ENCODE data around the gene RPSA.
"Not testable (repeated sequence)": the region's sequence is repeated elsewhere in the genome, so short reads cannot be mapped to it uniquely, and the experiment has no call there.

The RPSA gene

GRCh38 chr3:39448506-39449233 is 42.1 kb downstream of the RPSA start:
- Mint-ChIP-seq H3K4me3 (no peak overlapping the region), H3K27ac (no peak overlapping the region), H3K4me1 (no peaks in the 10 kb centered on the region), H3K36me3 (no peaks in the 10 kb centered on the region), H3K9me3 (no peaks in the 10 kb centered on the region)
- ATAC-seq: no peak
- no peak for DNase-seq (ENCODE audit: low spot score in 2 of 2)

- Mint-ChIP-seq H3K4me1 (no peaks in the 10 kb centered on the region), H3K4me3 (no peak overlapping the region), H3K27ac (no peak overlapping the region), H3K36me3 (no peaks in the 10 kb centered on the region), H3K9me3 (no peaks in the 10 kb centered on the region)
- ATAC-seq (no peak), DNase-seq (ENCODE audit: low spot score in 2 of 2) (no peak)
Observed at GRCh38 chr3:39449796-39450195, 43.3 kb downstream of the RPSA start.

GRCh38 chr3:39453134-39453533 is 46.6 kb downstream of the RPSA start:
- Mint-ChIP-seq H3K27ac (no peak overlapping the region), H3K9me3 (no peaks in the 10 kb centered on the region), H3K4me1 (no peaks in the 10 kb centered on the region), H3K36me3 (no peaks in the 10 kb centered on the region), H3K4me3 (no peak overlapping the region)
- DNase-seq (ENCODE audit: low spot score in 2 of 2) (no peak), ATAC-seq (no peak)

GRCh38 chr3:39453872-39454271 is 47.4 kb downstream of the RPSA start:
- H3K4me3 Mint-ChIP-seq; ATAC-seq; H3K27ac Mint-ChIP-seq; H3K9me3 Mint-ChIP-seq; H3K36me3 Mint-ChIP-seq; H3K4me1 Mint-ChIP-seq; DNase-seq (ENCODE audit: low spot score in 2 of 2): not testable (repeated sequence)

- Mint-ChIP-seq H3K4me1 (no peaks in the 10 kb centered on the region), H3K27ac (no peak overlapping the region), H3K36me3 (no peaks in the 10 kb centered on the region), H3K4me3 (no peak overlapping the region), H3K9me3 (no peaks in the 10 kb centered on the region)
- ATAC-seq (no peak), DNase-seq (ENCODE audit: low spot score in 2 of 2) (no peak)
Observed at GRCh38 chr3:39454591-39455217, 48.2 kb downstream of the RPSA start.

GRCh38 chr3:39456159-39456558 is 49.6 kb downstream of the RPSA start:
- Mint-ChIP-seq H3K9me3 (no peaks in the 10 kb centered on the region), H3K27ac (no peak overlapping the region)
- DNase-seq (ENCODE audit: low spot score in 2 of 2): no peak

GRCh38 chr3:39457361-39457760 is 50.8 kb downstream of the RPSA start:
- H3K4me3 Mint-ChIP-seq: no peak overlapping the region

More at GRCh38 chr3:39456159-39456558, 49.6 kb downstream of the RPSA start:
- Mint-ChIP-seq H3K4me3 (no peak overlapping the region), H3K4me1 (no peaks in the 10 kb centered on the region), H3K36me3 (no peaks in the 10 kb centered on the region)
- ATAC-seq: no peak

GRCh38 chr3:39458579-39458978 is 52.1 kb downstream of the RPSA start:
- DNase-seq (ENCODE audit: low spot score in 2 of 2); H3K4me1 Mint-ChIP-seq; ATAC-seq; H3K36me3 Mint-ChIP-seq; H3K9me3 Mint-ChIP-seq; H3K4me3 Mint-ChIP-seq; H3K27ac Mint-ChIP-seq: not testable (repeated sequence)

More at GRCh38 chr3:39457361-39457760, 50.8 kb downstream of the RPSA start:
- H3K27ac Mint-ChIP-seq: no peak overlapping the region
- ATAC-seq (no peak), DNase-seq (ENCODE audit: low spot score in 2 of 2) (no peak)
- no peaks in the 10 kb centered on the region for H3K9me3 Mint-ChIP-seq
- H3K4me1 Mint-ChIP-seq: no peaks in the 10 kb centered on the region
- H3K36me3 Mint-ChIP-seq: no peaks in the 10 kb centered on the region

GRCh38 chr3:39460677-39461076 is 54.2 kb downstream of the RPSA start:
- Mint-ChIP-seq H3K4me1 (no peaks in the 10 kb centered on the region), H3K36me3 (no peaks in the 10 kb centered on the region), H3K4me3 (no peak overlapping the region), H3K9me3 (no peaks in the 10 kb centered on the region), H3K27ac (no peak overlapping the region)
- DNase-seq (ENCODE audit: low spot score in 2 of 2) (no peak), ATAC-seq (no peak)

All from stimulated activated effector memory CD8-positive, alpha-beta T cell treated with anti-CD3 and anti-CD28 coated beads, Interleukin-12 subunit alpha, Interleukin-12 subunit beta, amount 100 ng/mL, for 72 hours (primary cell).